Pulmonary artery endothelial cell (primary cell): Measurements from ENCODE around the gene PYURF. TPM values are rescaled to one million over a fixed set of nuclear protein-coding genes. Genes with fewer than 3 reads are reported as not detected.
A peak's percentile ranks its signal among the peaks of the same experiment; 100 is the strongest.
"Not testable (repeated sequence)": the region's sequence is repeated elsewhere in the genome, so short reads cannot be mapped to it uniquely, and the experiment has no call there.

Experiments used
- DNase-seq: peaks from one replicate; pipeline ENCODE4 v3.0.0-alpha.2; 2011; ENCODE audit warnings: low read depth, low spot score
- total RNA-seq: library from RNA; depleted of rRNA; stranded (reverse); fragments of >200 nt; gene quantifications from 2 replicates; pipeline ENCODE4 v1.2.3, GENCODE V29; 2014

The PYURF gene, protein sequence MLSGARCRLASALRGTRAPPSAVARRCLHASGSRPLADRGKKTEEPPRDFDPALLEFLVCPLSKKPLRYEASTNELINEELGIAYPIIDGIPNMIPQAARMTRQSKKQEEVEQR
- 124 and 131 TPM in 2 replicates for total RNA-seq

DNA sequence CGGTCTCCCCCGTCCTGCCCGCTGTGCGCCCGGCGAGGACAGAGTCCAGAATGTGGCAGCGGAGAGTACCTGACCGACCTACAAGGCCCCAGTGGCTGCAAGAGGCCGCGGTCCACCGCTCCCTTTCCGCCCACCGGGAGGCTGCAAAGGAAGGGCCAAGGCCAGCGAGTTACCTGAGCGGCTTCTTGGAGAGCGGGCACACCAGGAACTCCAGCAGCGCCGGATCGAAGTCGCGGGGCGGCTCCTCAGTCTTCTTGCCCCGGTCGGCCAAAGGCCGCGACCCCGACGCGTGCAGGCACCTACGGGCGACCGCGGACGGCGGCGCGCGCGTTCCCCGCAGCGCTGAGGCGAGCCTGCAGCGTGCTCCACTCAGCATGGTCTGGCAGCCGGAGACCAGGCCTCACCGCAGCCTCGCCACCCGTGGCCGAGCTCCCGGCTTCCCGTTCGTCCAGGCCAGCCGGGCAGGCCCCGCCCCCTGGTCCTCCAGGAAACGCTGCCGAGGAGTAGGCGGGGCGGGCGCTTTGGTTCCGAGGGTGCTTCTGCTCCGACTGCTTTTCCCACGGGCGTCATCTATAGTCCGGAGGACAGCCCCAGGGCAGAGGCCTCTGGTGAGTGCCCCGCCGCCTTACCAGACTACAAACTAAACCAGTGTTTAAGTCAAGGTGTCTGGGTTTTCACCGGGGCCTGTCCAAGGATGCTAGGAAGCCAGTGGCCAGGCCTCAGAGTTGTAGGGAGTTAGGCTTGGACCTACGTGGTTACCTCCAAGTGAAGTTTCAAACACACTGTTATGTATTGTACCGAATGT lies at the start of gene PYURF:
Gene PYURF, minus strand, starts transcription at position 452 of the 805 bp plus-strand sequence. Its CDS starts 76 bp downstream, at position 376.
- peak; percentile 78 for DNase-seq

DNA sequence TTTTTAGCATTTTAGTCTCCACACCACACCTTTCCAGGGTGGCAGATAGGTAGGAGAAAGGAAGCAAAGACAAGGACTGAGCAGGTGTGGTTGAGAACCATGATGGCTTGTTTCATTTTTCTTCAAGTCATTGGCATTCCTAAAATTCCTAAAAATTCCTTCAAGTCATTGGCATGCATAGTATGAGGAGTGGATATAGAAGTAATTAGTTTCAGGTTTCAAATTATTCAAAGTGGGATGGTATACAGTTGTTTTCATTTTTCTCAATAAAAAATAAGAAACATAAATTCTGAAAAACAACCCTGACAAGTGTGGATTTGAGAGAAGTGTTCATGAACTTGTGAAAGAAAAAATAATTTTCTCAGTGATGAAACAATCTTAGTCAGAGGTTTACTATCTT lies 46.4 kb upstream of the PYURF start:
- DNase-seq, result no peak

DNA sequence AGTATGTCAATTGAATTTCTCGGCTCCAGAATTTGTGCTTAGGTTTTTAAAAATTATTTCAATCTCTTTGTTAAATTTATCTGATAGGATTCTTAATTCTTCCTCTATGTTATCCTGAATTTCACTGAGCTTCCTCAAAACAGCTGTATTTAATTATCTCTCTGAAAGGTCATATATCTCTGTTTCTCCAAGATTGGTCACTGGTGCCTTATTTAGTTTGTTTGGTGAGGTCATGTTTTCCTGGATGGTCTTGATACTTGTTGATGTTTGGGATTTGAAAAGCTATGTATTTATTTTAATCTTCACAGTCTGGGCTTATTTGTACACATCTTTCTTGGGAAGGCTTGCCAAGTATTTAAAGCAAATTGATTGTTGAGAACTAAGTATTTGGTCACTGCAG lies 44.0 kb upstream of the PYURF start:
- no peak for DNase-seq

DNA sequence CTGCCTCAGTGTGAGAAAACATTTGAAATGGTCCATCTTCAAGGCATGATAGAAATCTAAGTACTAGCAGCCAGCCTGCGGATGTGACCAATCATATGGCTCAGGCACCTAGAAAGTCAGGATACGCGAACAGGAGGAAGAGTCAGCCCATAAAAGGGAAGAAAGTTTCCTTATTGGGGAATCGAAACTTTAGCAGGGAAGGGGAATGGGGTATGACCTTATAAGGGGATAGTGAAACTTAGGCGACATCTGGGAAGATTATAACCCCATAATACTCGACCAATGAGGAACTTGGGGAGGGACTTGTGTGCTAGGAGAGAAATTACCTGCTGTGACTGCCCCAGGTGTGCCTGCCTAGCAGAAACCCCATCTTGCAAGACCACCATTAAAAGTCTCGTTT lies 26.2 kb upstream of the PYURF start:
- DNase-seq, result no peak

DNA sequence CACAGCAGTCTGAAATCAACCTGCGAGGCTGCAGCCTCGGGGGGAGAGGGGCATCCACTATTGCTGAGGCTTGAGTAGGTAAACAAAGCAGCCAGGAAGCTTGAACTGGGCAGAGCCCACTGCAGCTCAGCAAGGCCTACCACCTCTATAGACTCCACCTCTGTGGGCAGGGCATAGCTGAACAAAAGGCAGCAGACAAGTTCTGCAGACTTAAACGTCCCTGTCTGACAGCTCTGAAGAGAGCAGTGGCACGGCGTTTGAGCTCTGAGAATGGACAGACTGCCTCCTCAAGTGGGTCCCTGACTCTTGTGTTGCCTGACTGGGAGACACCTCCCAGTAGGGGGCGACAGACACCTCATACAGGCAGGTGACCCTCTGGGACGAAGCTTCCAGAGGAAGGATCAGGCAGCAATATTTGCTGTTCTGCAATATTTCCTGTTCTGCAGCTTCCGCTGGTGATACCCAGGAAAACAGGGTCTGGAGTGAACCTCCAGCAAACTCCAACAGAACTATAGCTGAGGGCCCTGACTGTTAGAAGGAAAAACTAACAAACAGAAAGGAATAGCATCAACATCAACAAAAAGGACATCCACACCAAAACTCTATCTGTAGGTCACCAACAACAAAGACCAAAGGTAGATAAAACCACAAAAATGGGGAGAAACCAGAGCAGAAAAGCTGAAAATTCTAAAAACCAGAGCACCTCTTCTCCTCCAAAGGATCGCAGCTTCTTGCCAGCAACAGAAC lies 15.9 kb upstream of the PYURF start:
- DNase-seq, result not testable (repeated sequence)

DNA sequence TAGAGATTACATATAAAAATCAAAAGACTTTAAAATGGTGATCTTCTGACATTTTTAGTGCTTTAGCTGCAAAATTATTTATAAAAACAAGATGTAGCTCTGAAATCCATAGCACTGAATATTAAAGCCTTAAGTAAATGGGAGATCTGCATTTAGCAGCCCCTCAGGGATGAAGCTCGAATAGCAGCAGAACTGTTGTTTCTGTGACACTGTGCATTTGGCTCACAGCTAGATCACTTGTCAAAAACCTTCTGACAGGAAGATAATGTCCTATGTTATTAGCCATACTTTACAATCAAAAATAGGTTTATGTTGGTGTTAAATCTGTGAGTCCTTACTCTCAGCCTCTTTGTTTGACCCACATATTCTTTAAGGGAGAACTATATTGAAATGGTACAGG lies 14.1 kb upstream of the PYURF start:
- DNase-seq, result no peak

DNA sequence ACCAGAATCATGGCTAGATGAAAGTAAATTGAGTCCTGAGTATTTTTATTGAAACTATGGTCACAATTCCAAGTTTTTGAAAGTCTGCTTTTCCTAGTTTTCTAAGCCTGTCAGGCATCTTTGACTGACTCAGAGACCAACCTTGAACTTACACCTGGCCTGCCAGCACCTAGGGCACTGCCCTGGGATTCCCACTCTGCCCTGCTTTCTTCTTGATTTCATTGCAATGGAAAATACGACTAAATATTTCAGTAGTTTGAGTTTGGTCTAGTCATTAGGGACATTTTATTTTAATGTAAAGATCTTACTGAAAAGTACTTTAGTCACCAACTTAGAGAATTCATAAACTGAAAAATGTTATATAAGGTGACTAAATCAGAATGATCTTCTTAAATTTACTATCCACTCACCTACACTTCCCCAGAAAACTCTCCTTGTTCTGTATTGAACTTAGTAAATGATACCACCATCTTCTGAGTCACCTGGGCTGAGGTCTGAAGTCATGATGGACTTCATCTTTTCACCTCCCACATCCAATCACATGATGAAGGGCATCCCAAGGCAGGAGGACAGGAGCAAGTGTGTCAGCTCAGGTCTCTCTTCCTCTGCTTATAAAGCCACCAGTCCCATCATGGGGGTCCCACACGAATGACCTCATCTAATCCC lies 11.6 kb upstream of the PYURF start:
- no peak for DNase-seq

DNA sequence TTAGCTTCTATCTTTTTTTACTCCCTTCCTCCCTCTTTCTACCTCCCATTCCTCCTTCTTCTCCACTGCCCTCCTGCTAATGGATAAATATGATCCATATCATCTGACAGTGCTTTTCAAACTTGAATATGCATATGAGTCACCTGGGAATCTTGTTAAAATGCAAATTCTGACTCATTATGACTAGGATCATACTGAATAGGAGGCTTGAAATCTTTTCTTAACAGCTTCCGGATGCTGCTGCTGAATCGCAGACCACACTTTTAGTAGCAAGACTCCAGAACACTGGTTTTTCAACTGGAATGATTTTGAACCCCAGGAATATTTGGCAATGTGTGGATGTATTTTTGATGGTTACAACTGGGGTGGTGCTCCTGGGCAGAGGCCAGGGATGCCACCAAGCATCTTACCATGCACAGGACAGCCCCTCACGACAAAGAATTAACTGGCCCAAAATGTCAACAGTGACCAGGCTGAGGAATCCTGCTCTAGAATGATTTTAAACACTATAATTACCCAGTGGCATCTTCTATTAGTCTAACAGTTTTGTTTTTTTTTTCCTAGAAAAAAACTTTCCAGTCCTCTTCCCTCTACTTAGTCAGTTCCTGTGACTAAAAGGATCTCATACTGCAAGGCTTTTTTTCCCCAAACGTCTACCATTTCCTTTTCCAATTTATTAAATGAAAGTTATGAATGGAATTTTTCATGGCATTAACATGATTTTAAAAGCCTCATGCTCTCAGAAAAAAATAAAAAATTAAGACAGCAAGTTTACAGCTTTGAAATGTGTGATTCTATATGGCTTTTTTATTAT lies 10.6 kb upstream of the PYURF start:
- peak; percentile 65 for DNase-seq

DNA sequence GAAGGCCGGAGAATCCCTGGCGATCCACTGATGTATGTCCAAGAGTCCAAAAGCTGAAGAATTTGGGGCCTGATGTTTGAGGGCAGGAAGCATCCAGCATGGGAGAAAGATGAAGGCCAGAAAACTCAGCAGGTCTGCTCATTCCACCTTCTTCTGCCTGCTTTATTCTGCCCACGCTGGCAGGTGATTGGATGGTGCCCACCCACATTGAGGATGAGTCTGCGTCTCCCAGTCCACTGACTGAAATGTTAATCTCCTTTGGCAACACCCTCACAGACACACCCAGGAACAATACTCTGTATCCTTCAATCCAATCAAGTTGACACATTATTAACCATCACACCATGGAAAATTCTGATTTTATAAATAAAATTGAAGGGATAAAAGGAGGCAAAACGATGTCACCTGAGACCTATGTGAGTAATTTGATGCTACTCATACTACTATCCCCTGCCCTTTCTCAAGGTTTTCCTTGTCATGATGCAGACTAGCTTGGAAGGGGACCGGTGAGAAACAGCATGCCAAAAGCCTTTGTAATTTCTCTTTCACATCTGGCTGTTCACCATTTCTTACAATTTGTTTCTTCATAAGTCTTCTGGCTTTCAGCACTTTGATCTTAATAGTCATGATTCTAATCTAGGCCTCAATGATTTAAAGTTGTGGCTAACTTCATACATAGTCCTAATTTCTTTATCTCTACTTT lies 9.7 kb upstream of the PYURF start:
- no peak for DNase-seq

DNA sequence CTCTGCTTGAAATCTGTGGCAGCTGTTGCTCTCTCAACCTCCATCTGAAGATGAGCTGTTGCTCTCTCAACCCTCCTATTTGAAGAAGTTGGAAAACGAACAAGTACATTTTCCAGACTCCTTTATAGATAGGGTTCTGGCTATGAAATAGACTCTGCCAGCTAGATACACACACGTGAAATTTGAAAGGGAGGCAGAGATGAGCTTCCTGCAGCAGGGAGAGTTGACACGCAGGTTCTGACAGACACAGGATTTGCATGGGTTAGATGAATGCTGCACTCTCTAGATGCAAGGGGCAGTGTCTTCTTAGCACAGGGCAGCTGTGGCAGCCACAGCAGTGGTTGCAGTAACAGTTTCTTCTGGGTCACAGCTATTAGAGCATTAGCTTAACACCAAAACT lies 8.0 kb upstream of the PYURF start:
- DNase-seq, result no peak

DNA sequence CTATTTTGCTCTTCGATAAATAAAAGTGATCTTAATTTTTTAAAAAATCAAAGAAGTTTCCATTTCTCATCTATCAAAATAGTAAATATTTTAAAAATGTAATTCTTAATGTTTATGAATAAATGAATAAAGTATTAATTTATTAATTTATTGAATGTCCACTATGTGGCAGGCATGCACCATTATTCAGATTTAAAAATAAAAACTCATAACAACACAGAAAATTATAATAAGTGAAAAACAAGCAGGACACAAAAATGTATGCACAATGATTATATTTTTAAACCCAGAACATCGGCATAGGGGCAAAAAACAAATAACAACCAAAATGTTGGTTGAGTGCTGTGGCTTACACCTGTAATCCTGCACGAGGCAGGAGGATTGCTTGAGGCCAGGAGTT lies 5.3 kb upstream of the PYURF start:
- DNase-seq, result no peak

DNA sequence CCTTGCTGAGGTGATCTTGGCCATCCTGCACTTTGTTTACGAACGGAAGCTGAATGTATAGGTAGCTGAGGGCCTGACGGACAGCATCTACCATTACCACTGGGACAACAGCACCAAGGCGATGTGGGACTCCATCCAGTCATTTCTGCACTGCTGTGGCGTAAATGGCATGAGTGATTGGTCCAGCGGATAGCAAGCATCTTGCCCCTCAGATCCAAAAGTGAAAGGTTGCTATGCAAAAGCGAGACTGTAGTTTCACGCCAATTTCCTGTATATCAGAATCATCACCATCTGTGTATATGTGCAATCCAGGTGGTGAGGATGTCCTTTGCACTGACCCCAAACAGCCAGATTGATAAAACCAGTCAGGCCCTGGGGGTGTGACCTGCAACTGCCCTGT lies 4.2 kb upstream of the PYURF start:
- no peak for DNase-seq

DNA sequence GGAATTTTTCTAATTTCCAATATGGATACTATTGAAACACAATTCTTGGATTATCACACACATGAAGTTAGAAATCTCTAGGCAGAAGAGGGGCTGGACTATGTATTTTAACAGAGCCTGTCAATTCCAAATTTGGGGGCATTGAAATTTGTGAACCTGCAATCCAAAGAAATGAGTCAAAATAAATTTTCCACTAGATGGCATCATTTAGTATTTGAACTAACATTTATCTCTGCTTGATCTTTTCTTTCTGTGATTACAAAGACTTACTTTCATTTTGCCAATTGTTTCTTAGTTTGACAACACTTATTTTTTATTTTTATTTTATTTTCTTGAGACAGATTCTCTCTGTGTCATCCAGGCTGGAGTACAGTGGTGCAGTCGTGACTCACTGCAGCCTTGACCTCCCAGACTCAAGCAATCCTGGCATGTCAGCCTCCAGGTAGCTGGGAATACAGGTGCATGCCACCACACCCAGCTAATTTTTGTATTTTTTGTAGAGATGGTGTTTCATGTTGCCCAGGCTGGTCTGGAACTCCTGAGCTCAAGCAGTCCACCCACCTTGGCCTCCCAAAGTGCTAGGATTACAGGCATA lies 2.7 kb upstream of the PYURF start:
- no peak for DNase-seq

DNA sequence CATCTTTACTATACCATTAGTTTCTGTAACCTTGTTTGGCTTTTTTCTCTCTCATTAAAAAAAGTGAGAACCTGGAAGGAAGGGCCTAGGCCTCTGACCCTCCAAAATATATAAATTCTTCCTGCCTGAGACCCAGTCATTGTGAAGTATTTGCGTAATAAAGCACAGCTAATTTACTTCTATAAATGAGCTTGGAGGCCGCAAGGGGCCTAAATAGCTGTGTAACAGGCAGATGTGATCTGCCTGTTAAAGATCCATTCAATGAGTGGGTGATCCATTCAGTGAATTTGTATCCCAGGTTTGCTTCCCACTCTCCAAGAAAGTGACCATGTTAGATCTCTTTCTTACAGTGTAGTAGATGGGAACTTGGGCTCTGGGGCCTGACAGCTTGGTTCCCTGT lies 595 bp upstream of the PYURF start:
- DNase-seq, result no peak

DNA sequence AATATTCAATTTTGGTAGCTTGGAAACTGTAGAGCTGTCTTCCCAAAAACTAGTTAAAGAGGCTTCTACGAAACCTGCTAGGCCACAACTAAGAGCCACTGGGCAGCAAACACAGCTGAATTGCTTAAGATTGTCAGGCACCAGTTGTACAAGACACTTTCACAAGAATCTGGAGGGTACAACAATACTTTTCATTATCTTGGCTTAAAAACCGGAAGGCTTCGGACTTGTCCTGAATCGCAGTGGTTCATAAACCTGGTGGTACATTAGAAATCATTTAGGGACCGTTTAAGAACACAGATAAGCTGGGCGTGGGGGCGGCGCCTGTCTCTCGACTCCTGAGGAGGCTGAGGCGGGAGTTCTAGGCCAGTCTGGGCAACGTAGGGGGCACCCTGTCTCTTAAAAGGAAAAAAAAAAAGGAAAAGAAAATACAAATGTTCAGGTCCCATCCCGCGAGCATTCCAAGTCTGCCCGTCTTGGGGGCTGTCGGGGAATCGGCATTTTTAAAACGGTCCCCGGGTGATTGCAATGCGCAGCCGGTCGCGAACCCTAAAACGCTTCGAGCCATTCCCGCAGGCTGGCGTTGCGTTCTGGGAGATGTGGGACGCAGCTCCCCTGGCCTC lies 763 bp downstream of the PYURF start:
- no peak for DNase-seq

DNA sequence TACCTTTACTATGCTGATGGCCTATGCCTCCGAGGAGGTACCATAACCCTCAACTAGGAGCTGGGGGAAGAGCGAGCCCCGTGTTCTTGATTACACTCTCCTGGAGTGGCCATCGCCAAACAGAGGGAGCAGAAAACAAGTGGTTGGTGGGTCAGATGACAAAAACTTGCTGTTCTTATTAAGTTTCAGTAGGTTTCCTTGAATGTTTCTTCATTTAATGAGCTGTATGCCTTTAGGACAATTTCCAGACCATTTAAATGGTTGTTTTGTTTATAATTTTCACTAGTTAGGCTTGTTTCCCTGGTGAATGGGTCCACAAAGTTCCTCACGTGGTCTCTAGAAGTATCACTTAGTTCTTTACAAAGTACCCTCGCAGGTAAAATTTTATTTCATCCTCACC lies 4.7 kb downstream of the PYURF start:
- no peak for DNase-seq

DNA sequence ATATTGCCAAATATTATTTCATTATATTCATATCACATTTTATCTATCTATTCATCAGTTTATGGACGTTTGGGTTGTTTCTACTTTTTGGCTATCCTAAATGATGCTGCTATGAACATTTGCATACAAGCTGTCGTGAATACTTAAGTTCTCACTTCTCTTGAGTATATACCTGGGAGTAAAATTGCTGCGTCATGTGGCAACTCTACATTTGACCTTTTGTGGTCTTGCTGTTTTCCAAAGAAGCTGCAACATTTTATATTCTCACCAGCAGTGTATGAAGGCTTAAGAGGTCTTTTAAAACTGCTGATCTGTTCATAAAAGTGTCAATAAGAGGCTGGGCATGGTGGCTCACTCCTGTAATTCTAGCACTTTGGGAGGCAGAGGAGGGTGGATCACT lies 5.8 kb downstream of the PYURF start:
- DNase-seq, result no peak

DNA sequence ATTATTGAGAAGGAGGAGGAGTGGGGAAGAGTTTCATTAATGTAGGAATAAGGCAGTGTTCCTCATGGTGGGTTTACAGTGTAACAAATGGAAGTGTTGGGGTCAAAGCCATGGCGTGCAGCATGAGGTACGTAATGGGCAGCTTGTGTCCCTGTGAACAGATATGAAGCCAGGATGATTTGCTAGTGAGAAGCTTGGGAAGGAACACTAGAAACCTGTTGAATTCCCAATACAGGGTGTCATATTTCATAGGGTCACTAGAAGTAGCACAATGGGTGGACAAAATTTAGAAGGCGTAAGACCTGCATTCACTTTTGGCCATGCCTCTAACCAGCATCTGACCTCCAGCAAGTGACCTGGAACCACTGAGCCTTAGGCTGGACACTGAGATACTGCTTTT lies 6.8 kb downstream of the PYURF start:
- no peak for DNase-seq

DNA sequence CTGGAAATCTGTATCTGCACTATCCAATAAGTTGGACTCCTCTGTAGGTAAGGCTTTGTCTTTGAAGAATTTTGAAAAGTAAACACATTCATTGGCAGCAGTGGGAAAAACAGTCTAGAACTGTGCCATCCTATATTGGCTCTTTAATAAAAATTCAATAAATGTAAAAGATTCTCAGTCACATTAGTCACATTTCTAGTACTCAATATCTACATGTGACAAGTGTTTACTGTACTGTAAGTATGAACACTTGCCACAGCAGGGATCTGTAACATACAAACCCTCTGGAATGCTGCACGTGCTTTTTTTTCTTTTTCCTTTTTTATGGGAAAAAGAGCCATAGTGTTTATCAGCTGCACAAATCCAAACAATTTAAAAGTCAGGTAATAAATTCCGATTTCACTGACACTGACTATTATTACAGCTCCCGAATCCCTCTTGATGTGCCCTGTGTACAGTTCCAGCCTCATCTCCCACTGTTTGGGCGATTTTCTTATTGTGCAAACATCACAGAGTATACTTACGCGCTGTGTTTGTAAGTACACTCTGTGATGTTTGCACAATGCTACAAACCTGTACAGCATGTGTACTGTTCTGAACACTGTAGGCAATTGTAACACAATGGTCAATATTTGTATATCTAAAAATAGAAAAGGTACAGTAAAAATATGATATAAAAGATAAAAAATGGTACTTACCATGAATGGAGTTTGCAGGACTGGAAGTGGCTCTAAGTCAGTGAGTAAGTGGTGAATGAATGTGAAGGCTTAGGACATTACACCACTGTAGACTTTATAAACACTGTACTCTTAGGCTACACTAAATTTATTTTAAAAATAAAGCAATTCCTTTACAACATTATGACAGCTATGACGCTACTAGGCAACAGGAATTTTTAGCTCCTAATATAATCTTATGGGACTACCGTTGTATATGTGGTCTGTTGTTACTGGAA lies 8.7 kb downstream of the PYURF start:
- no peak for DNase-seq
